GM23338 (cell line): ENCODE data around the gene CHCHD6. TPM values are rescaled to one million over a fixed set of nuclear protein-coding genes. Genes with fewer than 3 reads are reported as not detected.

Experiments used
- ATAC-seq: fragments of 200-7000 bp; cut with Tn5 transposase; 3 replicates; pipeline ENCODE4 v1.9.1; 2020
- DNase-seq: peaks from one replicate; pipeline ENCODE4 v3.0.0-alpha.2; 2015; ENCODE audit warnings: low spot score
- H2AFZ ChIP-seq: fragments of 200-600 bp; sonication (generic); 2 replicates; pipeline ENCODE4 v1.8.0; 2016; ENCODE audit warnings: antibody characterized with exemption, mild to moderate bottlenecking, moderate library complexity
- H3F3A ChIP-seq: fragments of 200-600 bp; sonication (generic); replicated peaks from 2 replicates; pipeline ENCODE4 v1.8.0; 2017; ENCODE audit warnings: antibody characterized with exemption, mixed run types, low read depth
- H3K27ac ChIP-seq: fragments of 200-600 bp; sonication (generic); 2 replicates; pipeline ENCODE4 v1.6.1; 2016; ENCODE audit warnings: low read depth
- H3K27me3 ChIP-seq: fragments of 200-600 bp; sonication (generic); 2 replicates; pipeline ENCODE4 v1.8.0; 2016; ENCODE audit warnings: mild to moderate bottlenecking, mixed run types, moderate library complexity; ENCODE audit not compliant: insufficient read depth
- H3K36me3 ChIP-seq: fragments of 200-600 bp; sonication (generic); 2 replicates; pipeline ENCODE4 v1.8.0; 2016; ENCODE audit warnings: mild to moderate bottlenecking; ENCODE audit not compliant: insufficient read depth
- H3K4me1 ChIP-seq: fragments of 200-600 bp; sonication (generic); 2 replicates; pipeline ENCODE4 v1.8.0; 2016; ENCODE audit warnings: mild to moderate bottlenecking, moderate library complexity; ENCODE audit not compliant: insufficient read depth
- H3K4me2 ChIP-seq: fragments of 200-600 bp; sonication (generic); 2 replicates; pipeline ENCODE4 v1.7.1; 2017; ENCODE audit warnings: mixed run types
- H3K4me3 ChIP-seq: fragments of 200-600 bp; sonication (generic); 2 replicates; pipeline ENCODE4 v1.6.1; 2016; ENCODE audit warnings: mixed run types
- H3K79me2 ChIP-seq: fragments of 200-600 bp; sonication (generic); replicated peaks from 2 replicates; pipeline ENCODE4 v1.8.0; 2017; ENCODE audit warnings: mild to moderate bottlenecking; ENCODE audit not compliant: insufficient read depth
- H3K9me2 ChIP-seq: fragments of 200-600 bp; sonication (generic); 2 replicates; pipeline ENCODE4 v1.8.0; 2017; ENCODE audit not compliant: insufficient read depth
- H4K20me1 ChIP-seq: fragments of 200-600 bp; sonication (generic); replicated peaks from 2 replicates; pipeline ENCODE4 v1.8.0; 2017; ENCODE audit warnings: mild to moderate bottlenecking; ENCODE audit not compliant: insufficient read depth
- H3K27ac Mint-ChIP-seq: 2 replicates; pipeline ENCODE4 v1.8.0; 2020; ENCODE audit warnings: inconsistent platforms, mild to moderate bottlenecking, moderate library complexity, mixed read lengths
- H3K27me3 Mint-ChIP-seq: 3 replicates; pipeline ENCODE4 v1.8.0; 2022; ENCODE audit warnings: low read depth, mild to moderate bottlenecking, moderate library complexity, mixed read lengths, inconsistent platforms; ENCODE audit not compliant: insufficient read depth, poor library complexity
- H3K36me3 Mint-ChIP-seq: 3 replicates; pipeline ENCODE4 v1.8.0; 2021; ENCODE audit warnings: low read depth, mild to moderate bottlenecking, inconsistent platforms, moderate library complexity, mixed read lengths
- H3K4me1 Mint-ChIP-seq: 3 replicates; pipeline ENCODE4 v1.8.0; 2020; ENCODE audit warnings: mild to moderate bottlenecking, inconsistent platforms, mixed read lengths
- H3K4me3 Mint-ChIP-seq: 3 replicates; pipeline ENCODE4 v1.8.0; 2021; ENCODE audit warnings: moderate library complexity, mild to moderate bottlenecking, inconsistent platforms, mixed read lengths
- H3K9me3 Mint-ChIP-seq: 3 replicates; pipeline ENCODE4 v1.8.0; 2020; ENCODE audit warnings: moderate library complexity, mild to moderate bottlenecking, inconsistent platforms, mixed read lengths
- CTCF ChIP-seq, 2 experiments: fragments of 200-600 bp in 1 of 2; sonication (generic) in 1 of 2; conservative IDR thresholded peaks; 2 replicates each; pipeline versions ENCODE4 v1.5.1 to v1.6.1; 2016 to 2017; ENCODE audit warnings: antibody characterized with exemption in 2 of 2, low read depth in 2 of 2, mild to moderate bottlenecking in 2 of 2, moderate library complexity in 1 of 2
- EZH2 ChIP-seq: fragments of 200-600 bp; sonication (generic); IDR thresholded peaks from one replicate; pipeline ENCODE4 v1.8.0; 2017; ENCODE audit warnings: antibody characterized with exemption, mild to moderate bottlenecking, low read depth; ENCODE audit not compliant: unreplicated experiment
- EZH2phosphoT487 ChIP-seq: fragments of 200-600 bp; sonication (generic); IDR thresholded peaks from one replicate; pipeline ENCODE4 v1.8.1; 2018; ENCODE audit warnings: antibody characterized with exemption; ENCODE audit not compliant: unreplicated experiment
- NANOG ChIP-seq: IDR thresholded peaks from 2 replicates; pipeline ENCODE4 v1.6.1; 2016; ENCODE audit warnings: antibody characterized with exemption, borderline replicate concordance
- POLR2AphosphoS5 ChIP-seq: IDR thresholded peaks from 2 replicates; pipeline ENCODE4 v1.6.1; 2016; ENCODE audit warnings: antibody characterized with exemption, low read depth
- REST ChIP-seq: IDR thresholded peaks from one replicate; pipeline ENCODE4 v1.6.1; 2018; ENCODE audit warnings: antibody characterized with exemption; ENCODE audit not compliant: unreplicated experiment
- ZNF114 ChIP-seq: fragments of 250-450 bp; sonication (Bioruptor Pico); IDR thresholded peaks from 2 replicates; pipeline ENCODE4 v1.5.0; 2020; ENCODE audit warnings: mild to moderate bottlenecking, moderate library complexity
- ZNF331 ChIP-seq: fragments of 250-450 bp; sonication (Bioruptor Pico); IDR thresholded peaks from 2 replicates; pipeline ENCODE4 v1.5.0; 2020; ENCODE audit warnings: low read depth, mild to moderate bottlenecking, moderate library complexity
- ZNF462 ChIP-seq: fragments of 250-450 bp; sonication (Bioruptor Pico); IDR thresholded peaks from 2 replicates; pipeline ENCODE4 v1.5.0; 2020; ENCODE audit warnings: mild to moderate bottlenecking, moderate library complexity
- polyA plus RNA-seq: library from polyadenylated mRNA; unstranded; fragments of >200 nt; fragmentation: Nextera tagmentation; extraction: Ambion mirVana; gene quantifications from 2 replicates; pipeline ENCODE4 v1.2.1, GENCODE V29; 2016
- total RNA-seq: library from RNA; depleted of rRNA; stranded (reverse); fragments of >200 nt; shearing (Covaris generic); gene quantifications from 2 replicates; pipeline ENCODE4 v1.2.3, GENCODE V29; 2014

The CHCHD6 gene
- total and polyA plus RNA-seq, 2 experiments from 2014 or later, result 28.8 to 43.0 TPM

- no peaks in the 10 kb centered on the region for H3K4me1 ChIP-seq
- ATAC-seq (peak; percentile 13; the same call in 2 of the 3 replicates), DNase-seq (no peak)
- H4K20me1 ChIP-seq, result peaks cover 3% of the 10 kb centered on the region
- H3K27ac ChIP-seq, result no peak overlapping the region
- no peaks in the 10 kb centered on the region for H3K36me3 ChIP-seq
- Mint-ChIP-seq H3K9me3 (no peaks in the 10 kb centered on the region), H3K36me3 (peaks cover 9% of the 10 kb centered on the region), H3K27ac (no peak overlapping the region; the same call in 1 of the 2 replicates), H3K4me3 (no peak overlapping the region), H3K4me1 (no peaks in the 10 kb centered on the region; the same call in 2 of the 3 replicates), H3K27me3 (peaks cover 4% of the 10 kb centered on the region)
- H3K4me2 ChIP-seq, result no peak overlapping the region
- no peak for TF ChIP-seq EZH2phosphoT487
- H3F3A ChIP-seq, result no peaks in the 10 kb centered on the region
- H3K27me3 ChIP-seq, result no peaks in the 10 kb centered on the region
- no peak overlapping the region for H2AFZ ChIP-seq
- no peak overlapping the region for H3K4me3 ChIP-seq
- peaks cover 35% of the 10 kb centered on the region for H3K79me2 ChIP-seq
- H3K9me2 ChIP-seq, result no peaks in the 10 kb centered on the region
These were observed 286.9 kb downstream of the CHCHD6 start for GRCh38 chr3:126990890-126991289.

- no peak overlapping the region for H3K4me3 Mint-ChIP-seq
- no peak for DNase-seq
- H2AFZ ChIP-seq, result no peak overlapping the region
- no peaks in the 10 kb centered on the region for H3K9me3 Mint-ChIP-seq
- no peak overlapping the region; the same call in none of the 2 replicates for H3K27ac Mint-ChIP-seq
- ATAC-seq, result no peak
- peaks cover 29% of the 10 kb centered on the region for H3K79me2 ChIP-seq
- no peaks in the 10 kb centered on the region for H3K9me2 ChIP-seq
- H3F3A ChIP-seq, result no peaks in the 10 kb centered on the region
- H3K4me2 ChIP-seq, result no peak overlapping the region
- H3K36me3 ChIP-seq, result no peaks in the 10 kb centered on the region
- peaks cover 7% of the 10 kb centered on the region for H3K27me3 Mint-ChIP-seq
- no peak overlapping the region for H3K4me3 ChIP-seq
- H3K27ac ChIP-seq, result no peak overlapping the region
- peaks cover 3% of the 10 kb centered on the region for H4K20me1 ChIP-seq
- no peaks in the 10 kb centered on the region for H3K27me3 ChIP-seq
- H3K4me1 ChIP-seq, result no peaks in the 10 kb centered on the region
- H3K4me1 Mint-ChIP-seq, result no peaks in the 10 kb centered on the region
- H3K36me3 Mint-ChIP-seq, result peaks cover 9% of the 10 kb centered on the region
- TF ChIP-seq REST (no peak), ZNF114 (CRISPR knock-in tag) (no peak), EZH2phosphoT487 (no peak), POLR2AphosphoS5 (no peak), NANOG (no peak), ZNF331 (CRISPR knock-in tag) (no peak), ZNF462 (CRISPR knock-in tag) (no peak), EZH2 (no peak), CTCF (conservative IDR thresholded peaks at IDR 0.05; ENCODE audit: low read depth in 2 of 2) (no peak)
These were observed 287.5 kb downstream of the CHCHD6 start for GRCh38 chr3:126991366-126992200.
